ENCODE measurements around the gene DCTN2.

GRCh38 chr12:57528176-57528575 lies 18.8 kb downstream of the DCTN2 start:
- TF ChIP-seq, protein P1, sequence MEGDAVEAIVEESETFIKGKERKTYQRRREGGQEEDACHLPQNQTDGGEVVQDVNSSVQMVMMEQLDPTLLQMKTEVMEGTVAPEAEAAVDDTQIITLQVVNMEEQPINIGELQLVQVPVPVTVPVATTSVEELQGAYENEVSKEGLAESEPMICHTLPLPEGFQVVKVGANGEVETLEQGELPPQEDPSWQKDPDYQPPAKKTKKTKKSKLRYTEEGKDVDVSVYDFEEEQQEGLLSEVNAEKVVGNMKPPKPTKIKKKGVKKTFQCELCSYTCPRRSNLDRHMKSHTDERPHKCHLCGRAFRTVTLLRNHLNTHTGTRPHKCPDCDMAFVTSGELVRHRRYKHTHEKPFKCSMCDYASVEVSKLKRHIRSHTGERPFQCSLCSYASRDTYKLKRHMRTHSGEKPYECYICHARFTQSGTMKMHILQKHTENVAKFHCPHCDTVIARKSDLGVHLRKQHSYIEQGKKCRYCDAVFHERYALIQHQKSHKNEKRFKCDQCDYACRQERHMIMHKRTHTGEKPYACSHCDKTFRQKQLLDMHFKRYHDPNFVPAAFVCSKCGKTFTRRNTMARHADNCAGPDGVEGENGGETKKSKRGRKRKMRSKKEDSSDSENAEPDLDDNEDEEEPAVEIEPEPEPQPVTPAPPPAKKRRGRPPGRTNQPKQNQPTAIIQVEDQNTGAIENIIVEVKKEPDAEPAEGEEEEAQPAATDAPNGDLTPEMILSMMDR (IDR thresholded peaks at IDR 0.05) = no peak
- TF ChIP-seq POLR2A (IDR thresholded peaks at IDR 0.05; ENCODE audit: low read depth) = no peak
- TF ChIP-seq POLR2AphosphoS5 (IDR thresholded peaks at IDR 0.05) = no peak
- no peak for TF ChIP-seq EP300 (IDR thresholded peaks at IDR 0.05)
